GM23338 (cell line): ENCODE results near the gene FBLN5. TPM values are rescaled to one million over a fixed set of nuclear protein-coding genes. Genes with fewer than 3 reads are reported as not detected.
A peak's percentile ranks its signal among the peaks of the same experiment; 100 is the strongest.

Experiments
- ATAC-seq: fragments of 200-7000 bp; cut with Tn5 transposase; 3 replicates; pipeline ENCODE4 v1.9.1; 2020
- DNase-seq: peaks from one replicate; pipeline ENCODE4 v3.0.0-alpha.2; 2015; ENCODE audit warnings: low spot score
- H2AFZ ChIP-seq: fragments of 200-600 bp; sonication (generic); 2 replicates; pipeline ENCODE4 v1.8.0; 2016; ENCODE audit warnings: antibody characterized with exemption, mild to moderate bottlenecking, moderate library complexity
- H3F3A ChIP-seq: fragments of 200-600 bp; sonication (generic); replicated peaks from 2 replicates; pipeline ENCODE4 v1.8.0; 2017; ENCODE audit warnings: antibody characterized with exemption, mixed run types, low read depth
- H3K27ac ChIP-seq: fragments of 200-600 bp; sonication (generic); 2 replicates; pipeline ENCODE4 v1.6.1; 2016; ENCODE audit warnings: low read depth
- H3K27me3 ChIP-seq: fragments of 200-600 bp; sonication (generic); 2 replicates; pipeline ENCODE4 v1.8.0; 2016; ENCODE audit warnings: mild to moderate bottlenecking, mixed run types, moderate library complexity; ENCODE audit not compliant: insufficient read depth
- H3K36me3 ChIP-seq: fragments of 200-600 bp; sonication (generic); 2 replicates; pipeline ENCODE4 v1.8.0; 2016; ENCODE audit warnings: mild to moderate bottlenecking; ENCODE audit not compliant: insufficient read depth
- H3K4me1 ChIP-seq: fragments of 200-600 bp; sonication (generic); 2 replicates; pipeline ENCODE4 v1.8.0; 2016; ENCODE audit warnings: mild to moderate bottlenecking, moderate library complexity; ENCODE audit not compliant: insufficient read depth
- H3K4me2 ChIP-seq: fragments of 200-600 bp; sonication (generic); 2 replicates; pipeline ENCODE4 v1.7.1; 2017; ENCODE audit warnings: mixed run types
- H3K4me3 ChIP-seq: fragments of 200-600 bp; sonication (generic); 2 replicates; pipeline ENCODE4 v1.6.1; 2016; ENCODE audit warnings: mixed run types
- H3K79me2 ChIP-seq: fragments of 200-600 bp; sonication (generic); replicated peaks from 2 replicates; pipeline ENCODE4 v1.8.0; 2017; ENCODE audit warnings: mild to moderate bottlenecking; ENCODE audit not compliant: insufficient read depth
- H3K9me2 ChIP-seq: fragments of 200-600 bp; sonication (generic); 2 replicates; pipeline ENCODE4 v1.8.0; 2017; ENCODE audit not compliant: insufficient read depth
- H4K20me1 ChIP-seq: fragments of 200-600 bp; sonication (generic); replicated peaks from 2 replicates; pipeline ENCODE4 v1.8.0; 2017; ENCODE audit warnings: mild to moderate bottlenecking; ENCODE audit not compliant: insufficient read depth
- H3K27ac Mint-ChIP-seq: 2 replicates; pipeline ENCODE4 v1.8.0; 2020; ENCODE audit warnings: inconsistent platforms, mild to moderate bottlenecking, moderate library complexity, mixed read lengths
- H3K27me3 Mint-ChIP-seq: 3 replicates; pipeline ENCODE4 v1.8.0; 2022; ENCODE audit warnings: low read depth, mild to moderate bottlenecking, moderate library complexity, mixed read lengths, inconsistent platforms; ENCODE audit not compliant: insufficient read depth, poor library complexity
- H3K36me3 Mint-ChIP-seq: 3 replicates; pipeline ENCODE4 v1.8.0; 2021; ENCODE audit warnings: low read depth, mild to moderate bottlenecking, inconsistent platforms, moderate library complexity, mixed read lengths
- H3K4me1 Mint-ChIP-seq: 3 replicates; pipeline ENCODE4 v1.8.0; 2020; ENCODE audit warnings: mild to moderate bottlenecking, inconsistent platforms, mixed read lengths
- H3K4me3 Mint-ChIP-seq: 3 replicates; pipeline ENCODE4 v1.8.0; 2021; ENCODE audit warnings: moderate library complexity, mild to moderate bottlenecking, inconsistent platforms, mixed read lengths
- H3K9me3 Mint-ChIP-seq: 3 replicates; pipeline ENCODE4 v1.8.0; 2020; ENCODE audit warnings: moderate library complexity, mild to moderate bottlenecking, inconsistent platforms, mixed read lengths
- CTCF ChIP-seq, 2 experiments: fragments of 200-600 bp in 1 of 2; sonication (generic) in 1 of 2; conservative IDR thresholded peaks; 2 replicates each; pipeline versions ENCODE4 v1.5.1 to v1.6.1; 2016 to 2017; ENCODE audit warnings: antibody characterized with exemption in 2 of 2, low read depth in 2 of 2, mild to moderate bottlenecking in 2 of 2, moderate library complexity in 1 of 2
- EZH2 ChIP-seq: fragments of 200-600 bp; sonication (generic); IDR thresholded peaks from one replicate; pipeline ENCODE4 v1.8.0; 2017; ENCODE audit warnings: antibody characterized with exemption, mild to moderate bottlenecking, low read depth; ENCODE audit not compliant: unreplicated experiment
- ZNF331 ChIP-seq: fragments of 250-450 bp; sonication (Bioruptor Pico); IDR thresholded peaks from 2 replicates; pipeline ENCODE4 v1.5.0; 2020; ENCODE audit warnings: low read depth, mild to moderate bottlenecking, moderate library complexity
- ZNF462 ChIP-seq: fragments of 250-450 bp; sonication (Bioruptor Pico); IDR thresholded peaks from 2 replicates; pipeline ENCODE4 v1.5.0; 2020; ENCODE audit warnings: mild to moderate bottlenecking, moderate library complexity
- polyA plus RNA-seq: library from polyadenylated mRNA; unstranded; fragments of >200 nt; fragmentation: Nextera tagmentation; extraction: Ambion mirVana; gene quantifications from 2 replicates; pipeline ENCODE4 v1.2.1, GENCODE V29; 2016
- total RNA-seq: library from RNA; depleted of rRNA; stranded (reverse); fragments of >200 nt; shearing (Covaris generic); gene quantifications from 2 replicates; pipeline ENCODE4 v1.2.3, GENCODE V29; 2014

The FBLN5 gene
- total and polyA plus RNA-seq, 2 experiments from 2014 or later, result 4.3 to 4.9 TPM

- H3K9me3 Mint-ChIP-seq, result no peaks in the 10 kb centered on the region
- H3K79me2 ChIP-seq, result no peaks in the 10 kb centered on the region
- TF ChIP-seq EZH2 (no peak), CTCF (conservative IDR thresholded peaks at IDR 0.05; ENCODE audit: low read depth in 2 of 2) (peak in 1 of 2 experiments; percentile 32; a peak in 1 of 4 replicates), ZNF462 (CRISPR knock-in tag) (no peak), ZNF331 (CRISPR knock-in tag) (no peak)
- no peak overlapping the region for H3K4me3 Mint-ChIP-seq
- H3K4me2 ChIP-seq, result no peak overlapping the region
- ATAC-seq (no peak), DNase-seq (no peak)
- no peaks in the 10 kb centered on the region for H3K36me3 ChIP-seq
- no peaks in the 10 kb centered on the region for H3K9me2 ChIP-seq
- no peaks in the 10 kb centered on the region for H3K4me1 Mint-ChIP-seq
- H3K4me1 ChIP-seq, result no peaks in the 10 kb centered on the region
- no peaks in the 10 kb centered on the region for H4K20me1 ChIP-seq
- no peak overlapping the region for H3K27ac ChIP-seq
- H3K27me3 ChIP-seq, result no peaks in the 10 kb centered on the region
- no peaks in the 10 kb centered on the region for H3K36me3 Mint-ChIP-seq
- peaks cover 5% of the 10 kb centered on the region for H3K27me3 Mint-ChIP-seq
- no peaks in the 10 kb centered on the region for H3F3A ChIP-seq
- H3K27ac Mint-ChIP-seq, result no peak overlapping the region
- no peak overlapping the region for H3K4me3 ChIP-seq
- no peak overlapping the region for H2AFZ ChIP-seq
Measured at GRCh38 chr14:91889477-91890211, 57.9 kb downstream of the FBLN5 start.
